Pancreas (tissue), 10 donors: ENCODE results near the gene RNF135. TPM values are rescaled to one million over a fixed set of nuclear protein-coding genes. Genes with fewer than 3 reads are reported as not detected.

Experiments used
- ATAC-seq, 4 donors: fragments of 200-7000 bp; cut with Tn5 transposase; one replicate each; pipeline versions ENCODE4 v1.8.0 to v1.9.1; 2020; ENCODE audit warnings: mild to moderate bottlenecking in 4 of 4, moderate library complexity in 4 of 4
- DNase-seq, 6 donors: peaks; one replicate each; pipeline ENCODE4 v3.0.0-alpha.2; 2020
- FAIRE-seq: peaks from 2 replicates; lab custom pipeline; 2012; peaks lifted over from hg19 to GRCh38; lab: Jason Lieb, UNC
- H3K27ac ChIP-seq, 4 donors: fragments of 200-600 bp; sonication (generic); 1 replicate in 3 of 4; 2 replicates in 1 of 4; pipeline versions ENCODE4 v1.5.0 to v1.8.0; 2020
- H3K27me3 ChIP-seq, 4 donors: fragments of 200-600 bp; one replicate each; pipeline ENCODE4 v1.8.0; 2021
- H3K36me3 ChIP-seq, 3 donors: fragments of 200-600 bp; sonication (generic) in 1 of 3; one replicate each; pipeline versions ENCODE4 v1.5.0 to v1.8.0; 2020 to 2021
- H3K4me1 ChIP-seq, 3 donors: fragments of 200-600 bp; one replicate each; pipeline ENCODE4 v1.8.0; 2021
- H3K4me3 ChIP-seq, 4 donors: fragments of 200-600 bp; sonication (generic) in 2 of 4; one replicate each; pipeline versions ENCODE4 v1.5.0 to v1.8.0; 2020 to 2021
- H3K9me3 ChIP-seq, 4 donors: fragments of 200-600 bp; one replicate each; pipeline ENCODE4 v1.8.0; 2021
- CTCF ChIP-seq, 4 donors: fragments of 200-600 bp; sonication (generic) in 3 of 4; IDR thresholded peaks; one replicate each; pipeline versions ENCODE4 v1.5.0 to v1.8.0; 2021; ENCODE audit warnings: antibody characterized with exemption in 4 of 4
- WGBS, 2 donors: extraction: QIAGEN DNeasy Blood & Tissue Kit; methylation state at CpG; one replicate each; pipeline ENCODE4 v1.1.7; 2013; 5-methylcytosine and 5-hydroxymethylcytosine counted together
- intact Hi-C, 3 donors: fragments of 100-400 bp; cut with DNase I; formaldehyde crosslinking; loops; one replicate each; pipeline versions ENCODE4 v1.11.1 to v1.14.2; 2022
- polyA plus RNA-seq, 2 donors: library from polyadenylated mRNA; stranded (reverse); fragments of 200-250 nt; gene quantifications; one replicate each; pipeline ENCODE4 v1.2.3, GENCODE V29; 2013
- total RNA-seq, 6 donors: library from RNA; stranded (reverse); fragmentation: NEBNext Ultra II Directional in 4 of 6; extraction: Animal tissue kit (Norgen Biotek cat#: 25700) in 4 of 6; gene quantifications; one replicate each; pipeline versions ENCODE4 v1.2.1 to v1.2.4, GENCODE V29; 2021 to 2023
- donor health status: healthy with polysubstance abuse.
- donor health status: DM: no; HTN: no; CAD: no; lungs with moderate emphysema.
- donor health status: DM: no; HTN: no; CAD: no.
- donor health status: control.
- donor health status: control.
- donor health status: Bipolar disorder and iron deficiency.
- donor health status: DM: yes; HTN: yes; CAD: no.
- donor health status: DM: no; HTN: no; CAD: no.
- donor health status: DM: no; HTN: no; CAD: no.
- donor health status: DM: yes; HTN: yes; CAD: no.

RNF135 gene
- total and polyA plus RNA-seq, 8 donors = 6.6 to 10.9 (median 8.3) TPM

- Histone ChIP-seq H3K27ac (no peak overlapping the region), H3K9me3 (no peaks in the 10 kb centered on the region), H3K4me3 (no peak overlapping the region), H3K36me3 (peaks cover 0 to 21% (median 6%) of the 10 kb centered on the region in 3 donors), H3K4me1 (no peaks in the 10 kb centered on the region), H3K27me3 (no peaks in the 10 kb centered on the region)
- DNase-seq (no peak), FAIRE-seq (no peak), ATAC-seq (no peak)
- intact Hi-C loops = no loop called here
- 44 to 47% methylated on average over 3 of the region's 3 CpGs for WGBS, 2 donors
- TF ChIP-seq CTCF (IDR thresholded peaks at IDR 0.05) = no peak
Measured at GRCh38 chr17:30996486-30996885, 25.6 kb downstream of the RNF135 start.

GRCh38 chr17:30997270-30997669, 26.4 kb downstream of the RNF135 start:
- no peaks in the 10 kb centered on the region for H3K4me1 ChIP-seq
- H3K9me3 ChIP-seq = no peaks in the 10 kb centered on the region
- H3K27me3 ChIP-seq = no peaks in the 10 kb centered on the region
- no peak for DNase-seq
- H3K36me3 ChIP-seq = peaks cover 0 to 21% (median 10%) of the 10 kb centered on the region in 3 donors
- no peak for TF ChIP-seq CTCF (IDR thresholded peaks at IDR 0.05)
- no peak overlapping the region for H3K4me3 ChIP-seq
- intact Hi-C loops = no loop called here
- no peak overlapping the region for H3K27ac ChIP-seq
- WGBS, 2 donors = 96 to 97% methylated on average over 6 of the region's 6 CpGs
- FAIRE-seq = no peak
- no peak for ATAC-seq

GRCh38 chr17:30997842-30998241, 27.0 kb downstream of the RNF135 start:
- Histone ChIP-seq H3K9me3 (no peaks in the 10 kb centered on the region), H3K4me3 (no peak overlapping the region), H3K4me1 (no peaks in the 10 kb centered on the region), H3K27ac (no peak overlapping the region), H3K36me3 (peaks cover 0 to 21% (median 10%) of the 10 kb centered on the region in 3 donors), H3K27me3 (no peaks in the 10 kb centered on the region)
- intact Hi-C loops = no loop called here
- no peak for DNase-seq
- ATAC-seq = no peak
- no peak for FAIRE-seq
- no peak for TF ChIP-seq CTCF (IDR thresholded peaks at IDR 0.05)
- WGBS, 2 donors = 96 to 99% methylated on average over 5 of the region's 5 CpGs

GRCh38 chr17:31002047-31002446, 31.2 kb downstream of the RNF135 start:
- intact Hi-C loops = no loop called here
- no peaks in the 10 kb centered on the region for H3K9me3 ChIP-seq
- FAIRE-seq = no peak
- no peaks in the 10 kb centered on the region for H3K4me1 ChIP-seq
- H3K36me3 ChIP-seq = peaks cover 0 to 20% (median 10%) of the 10 kb centered on the region in 3 donors
- WGBS, 2 donors = 85 to 87% methylated on average over 7 of the region's 7 CpGs
- H3K4me3 ChIP-seq = no peak overlapping the region
- H3K27me3 ChIP-seq = no peaks in the 10 kb centered on the region
- DNase-seq = no peak
- H3K27ac ChIP-seq = no peak overlapping the region
- no peak for TF ChIP-seq CTCF (IDR thresholded peaks at IDR 0.05)
- ATAC-seq = no peak

- Histone ChIP-seq H3K9me3 (no peaks in the 10 kb centered on the region), H3K4me3 (no peak overlapping the region), H3K4me1 (peaks cover 0 to 6% (median 4%) of the 10 kb centered on the region in 3 donors), H3K27me3 (no peaks in the 10 kb centered on the region), H3K27ac (no peak overlapping the region), H3K36me3 (peaks cover 0 to 11% (median 10%) of the 10 kb centered on the region in 3 donors)
- DNase-seq = no peak
- intact Hi-C loops = no loop called here
- FAIRE-seq = no peak
- no peak for ATAC-seq
- TF ChIP-seq CTCF (IDR thresholded peaks at IDR 0.05) = no peak
- 97 to 100% methylated on average over 5 of the region's 5 CpGs for WGBS, 2 donors
Measured at GRCh38 chr17:31003225-31003866, 32.5 kb downstream of the RNF135 start.
